ENCODE results near the gene TDRD6.

GRCh38 chr6:46651816-46652215 lies 35.9 kb upstream of the TDRD6 start:
- TF ChIP-seq TCF7L2 (IDR thresholded peaks at IDR 0.05; ENCODE audit: low read depth, low read length) (no peak), POLR2AphosphoS5 (IDR thresholded peaks at IDR 0.05; ENCODE audit: low read depth, low read length) (no peak)

All from Panc1 (cell line).